WTC11 (cell line): ENCODE results near the gene FGF21. TPM values are rescaled to one million over a fixed set of nuclear protein-coding genes. Genes with fewer than 3 reads are reported as not detected.

ENCODE experiments used
- ATAC-seq: fragments of 200-7000 bp; cut with Tn5 transposase; 2 replicates; pipeline ENCODE4 v1.10.0; 2021; ENCODE audit warnings: mild to moderate bottlenecking, moderate library complexity
- CTCF ChIA-PET: fragments of 300-600 bp; sonication (Branson Sonifier 250); formaldehyde crosslinking; loops from one replicate; lab custom pipeline; 2021; ENCODE audit warnings: antibody characterized with exemption; lab: Charles Lee
- POLR2A ChIA-PET: fragments of 350-600 bp; sonication (Branson Sonifier 250); formaldehyde crosslinking; loops from one replicate; lab custom pipeline; 2021; ENCODE audit warnings: antibody characterized with exemption; lab: Charles Lee
- DNase-seq: peaks from one replicate; pipeline ENCODE4 v3.0.0; 2021; ENCODE audit warnings: low spot score
- H3K27ac Mint-ChIP-seq: 2 replicates; pipeline ENCODE4 v1.8.0; 2021; ENCODE audit warnings: mixed read lengths
- H3K27me3 Mint-ChIP-seq: 2 replicates; pipeline ENCODE4 v1.8.0; 2021; ENCODE audit warnings: low read depth, mild to moderate bottlenecking, moderate library complexity, mixed read lengths
- H3K36me3 Mint-ChIP-seq: 2 replicates; pipeline ENCODE4 v1.8.0; 2021; ENCODE audit warnings: mixed read lengths
- H3K4me1 Mint-ChIP-seq: 2 replicates; pipeline ENCODE4 v1.8.0; 2022; ENCODE audit warnings: mixed read lengths
- H3K4me3 Mint-ChIP-seq: 2 replicates; pipeline ENCODE4 v1.8.0; 2021; ENCODE audit warnings: mild to moderate bottlenecking, moderate library complexity, mixed read lengths
- H3K9me3 Mint-ChIP-seq: 2 replicates; pipeline ENCODE4 v1.8.0; 2021; ENCODE audit warnings: mixed read lengths
- ATF1 ChIP-seq: sonication (generic); formaldehyde crosslinking; IDR thresholded peaks from 2 replicates; pipeline ENCODE4 v1.8.1; 2023; ENCODE audit warnings: mild to moderate bottlenecking, moderate library complexity, missing genetic modification reagents
- CBFB ChIP-seq: sonication (generic); formaldehyde crosslinking; IDR thresholded peaks from 2 replicates; pipeline ENCODE4 v1.8.1; 2022; ENCODE audit warnings: mild to moderate bottlenecking, low read depth, missing genetic modification reagents
- E2F4 ChIP-seq: sonication (generic); formaldehyde crosslinking; IDR thresholded peaks from 2 replicates; pipeline ENCODE4 v1.8.1; 2022; ENCODE audit warnings: low read depth, mild to moderate bottlenecking, moderate library complexity, missing genetic modification reagents, borderline replicate concordance
- FOXJ3 ChIP-seq: sonication (generic); formaldehyde crosslinking; IDR thresholded peaks from 2 replicates; pipeline ENCODE4 v1.9.0; 2021; ENCODE audit warnings: missing genetic modification reagents, mild to moderate bottlenecking, borderline replicate concordance
- GABPB1 ChIP-seq: sonication (generic); formaldehyde crosslinking; IDR thresholded peaks from 2 replicates; pipeline ENCODE4 v1.8.1; 2023; ENCODE audit warnings: mild to moderate bottlenecking, missing genetic modification reagents
- NR3C1 ChIP-seq: sonication (generic); formaldehyde crosslinking; conservative IDR thresholded peaks from 2 replicates; pipeline ENCODE4 v1.8.1; 2023; ENCODE audit warnings: low read depth, mild to moderate bottlenecking, missing genetic modification reagents
- OVOL2 ChIP-seq: fragments of 250-450 bp; sonication (Bioruptor Pico); IDR thresholded peaks from 2 replicates; pipeline ENCODE4 v1.9.0; 2021; ENCODE audit warnings: mild to moderate bottlenecking, borderline replicate concordance
- RELA ChIP-seq: sonication (generic); formaldehyde crosslinking; IDR thresholded peaks from 2 replicates; pipeline ENCODE4 v1.8.1; 2022; ENCODE audit warnings: missing genetic modification reagents, mild to moderate bottlenecking, borderline replicate concordance
- SMAD4 ChIP-seq: sonication (generic); formaldehyde crosslinking; IDR thresholded peaks from 2 replicates; pipeline ENCODE4 v1.8.0; 2022; ENCODE audit warnings: mild to moderate bottlenecking, missing genetic modification reagents
- SP1 ChIP-seq: sonication (generic); formaldehyde crosslinking; conservative IDR thresholded peaks from 2 replicates; pipeline ENCODE4 v1.8.1; 2022; ENCODE audit warnings: missing genetic modification reagents
- TP53 ChIP-seq: sonication (generic); formaldehyde crosslinking; IDR thresholded peaks from 2 replicates; pipeline ENCODE4 v1.8.1; 2023; ENCODE audit warnings: mild to moderate bottlenecking, missing genetic modification reagents
- USF2 ChIP-seq: sonication (generic); formaldehyde crosslinking; IDR thresholded peaks from 2 replicates; pipeline ENCODE4 v1.8.1; 2023; ENCODE audit warnings: mild to moderate bottlenecking, missing genetic modification reagents, moderate library complexity
- ZNF232 ChIP-seq: sonication (generic); formaldehyde crosslinking; IDR thresholded peaks from 2 replicates; pipeline ENCODE4 v1.8.0; 2022; ENCODE audit warnings: mild to moderate bottlenecking, missing genetic modification reagents
- ZSCAN18 ChIP-seq: fragments of 250-450 bp; sonication (Bioruptor Pico); IDR thresholded peaks from 2 replicates; pipeline ENCODE4 v2.1.2; 2022; ENCODE audit warnings: mild to moderate bottlenecking, moderate library complexity
- total RNA-seq: library from RNA; stranded (reverse); gene quantifications from 3 replicates; pipeline ENCODE4 v1.2.3, GENCODE V29; 2021
- TF ChIP-seq, protein P1 (sequence below): sonication (generic); formaldehyde crosslinking; conservative IDR thresholded peaks from 2 replicates; pipeline ENCODE4 v1.8.1; 2022; ENCODE audit warnings: mild to moderate bottlenecking, missing genetic modification reagents
- TF ChIP-seq, protein P2 (sequence below): sonication (generic); formaldehyde crosslinking; IDR thresholded peaks from 2 replicates; pipeline ENCODE4 v1.8.0; 2022; ENCODE audit warnings: mild to moderate bottlenecking, missing genetic modification reagents
- TF ChIP-seq, protein P3 (sequence below): sonication (generic); formaldehyde crosslinking; IDR thresholded peaks from 2 replicates; pipeline ENCODE4 v1.8.0; 2022; ENCODE audit warnings: mild to moderate bottlenecking, missing genetic modification reagents
- TF ChIP-seq, protein P4 (sequence below): sonication (generic); formaldehyde crosslinking; IDR thresholded peaks from 2 replicates; pipeline ENCODE4 v1.8.1; 2022; ENCODE audit warnings: mild to moderate bottlenecking, moderate library complexity, missing genetic modification reagents
- TF ChIP-seq, protein P5 (sequence below): fragments of 250-450 bp; sonication (Bioruptor Pico); IDR thresholded peaks from 2 replicates; pipeline ENCODE4 v1.9.0; 2021; ENCODE audit warnings: mild to moderate bottlenecking

Gene FGF21
- total RNA-seq, 1 experiment from 2014 or later = 0.26 TPM

DNA sequence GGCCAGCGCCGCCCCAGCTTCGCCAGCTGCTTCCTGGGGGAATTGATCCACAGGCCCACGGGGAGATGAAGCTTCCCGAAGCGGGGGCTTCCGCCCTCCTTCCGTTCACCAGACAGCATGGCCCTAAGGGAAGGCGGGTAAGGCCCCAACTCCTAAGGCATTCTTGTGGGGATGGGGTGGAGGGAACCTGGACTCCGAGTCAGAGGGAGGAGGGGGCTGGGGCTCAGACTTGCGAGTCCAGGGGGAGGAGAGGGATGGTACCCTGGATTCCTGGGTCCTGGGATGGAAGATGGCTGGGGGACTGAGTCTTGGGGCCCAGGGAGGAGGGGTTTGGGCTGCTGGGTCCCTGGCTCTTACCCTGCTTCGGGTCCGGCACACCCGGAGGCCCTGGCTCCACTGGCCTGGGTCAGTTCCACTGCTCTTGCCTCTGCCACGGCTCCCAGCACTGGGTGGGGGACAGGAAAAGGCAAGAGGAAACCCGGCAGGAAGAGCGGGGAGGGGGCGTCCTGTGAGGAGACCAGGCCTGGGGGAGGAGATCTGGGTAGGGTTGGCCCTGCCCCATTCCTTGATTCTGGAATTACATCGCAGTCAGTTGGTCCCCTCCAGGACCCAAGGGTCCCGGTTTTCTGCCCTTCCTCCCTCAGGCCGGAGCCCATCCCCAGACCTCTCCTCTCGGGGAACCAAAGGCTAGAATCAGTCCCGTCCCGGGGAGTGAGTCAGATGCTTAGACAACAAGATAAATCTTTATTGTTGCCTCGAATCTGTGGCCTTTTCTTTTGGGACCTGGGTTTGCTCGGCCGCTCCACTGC lies 15.0 kb upstream of the FGF21 start, which contains the start of gene RASIP1 (continued):
- no peak for TF ChIP-seq ZSCAN18 (CRISPR knock-in tag)
- no peak for TF ChIP-seq NR3C1 (CRISPR knock-in tag)
- TF ChIP-seq CBFB (CRISPR knock-in tag) = no peak
- TF ChIP-seq ATF1 (CRISPR knock-in tag) = no peak
- no peak for TF ChIP-seq ZNF232
- TF ChIP-seq, protein P1, sequence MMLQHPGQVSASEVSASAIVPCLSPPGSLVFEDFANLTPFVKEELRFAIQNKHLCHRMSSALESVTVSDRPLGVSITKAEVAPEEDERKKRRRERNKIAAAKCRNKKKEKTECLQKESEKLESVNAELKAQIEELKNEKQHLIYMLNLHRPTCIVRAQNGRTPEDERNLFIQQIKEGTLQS (CRISPR knock-in tag) = no peak
- TF ChIP-seq OVOL2 (CRISPR knock-in tag) = no peak

GRCh38 chr19:48741129-48741999 lies 14.0 kb upstream of the FGF21 start:
- ChIA-PET POLR2A (no interaction called here), CTCF (interaction anchor here (0.5 to 5.7 kb wide), 5 partner anchors 27 to 487 kb away, joined by 3 to 49 read pairs (median 4); partner anchors contain the start of gene CA11)
- Mint-ChIP-seq H3K27ac (peak overlapping the region; percentile 74), H3K36me3 (no peaks in the 10 kb centered on the region), H3K4me1 (peaks cover 48% of the 10 kb centered on the region), H3K4me3 (peak overlapping the region; percentile 54), H3K27me3 (peaks cover 50% of the 10 kb centered on the region), H3K9me3 (no peaks in the 10 kb centered on the region)
- DNase-seq (peak; percentile 85), ATAC-seq (peak; percentile 29)
- TF ChIP-seq, protein P2, sequence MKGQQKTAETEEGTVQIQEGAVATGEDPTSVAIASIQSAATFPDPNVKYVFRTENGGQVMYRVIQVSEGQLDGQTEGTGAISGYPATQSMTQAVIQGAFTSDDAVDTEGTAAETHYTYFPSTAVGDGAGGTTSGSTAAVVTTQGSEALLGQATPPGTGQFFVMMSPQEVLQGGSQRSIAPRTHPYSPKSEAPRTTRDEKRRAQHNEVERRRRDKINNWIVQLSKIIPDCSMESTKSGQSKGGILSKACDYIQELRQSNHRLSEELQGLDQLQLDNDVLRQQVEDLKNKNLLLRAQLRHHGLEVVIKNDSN (CRISPR knock-in tag) = peak; percentile 39; the same call in 1 of the 2 replicates
- TF ChIP-seq, protein P1 (CRISPR knock-in tag) = no peak
- TF ChIP-seq SMAD4 (CRISPR knock-in tag) (no peak), SP1 (CRISPR knock-in tag) (peak; percentile 74), ZSCAN18 (CRISPR knock-in tag) (no peak), E2F4 (CRISPR knock-in tag) (no peak), TP53 (CRISPR knock-in tag) (no peak), FOXJ3 (no peak), USF2 (CRISPR knock-in tag) (peak; percentile 34; the same call in 1 of the 2 replicates), RELA (CRISPR knock-in tag) (no peak), GABPB1 (CRISPR knock-in tag) (no peak)
- TF ChIP-seq, protein P3, sequence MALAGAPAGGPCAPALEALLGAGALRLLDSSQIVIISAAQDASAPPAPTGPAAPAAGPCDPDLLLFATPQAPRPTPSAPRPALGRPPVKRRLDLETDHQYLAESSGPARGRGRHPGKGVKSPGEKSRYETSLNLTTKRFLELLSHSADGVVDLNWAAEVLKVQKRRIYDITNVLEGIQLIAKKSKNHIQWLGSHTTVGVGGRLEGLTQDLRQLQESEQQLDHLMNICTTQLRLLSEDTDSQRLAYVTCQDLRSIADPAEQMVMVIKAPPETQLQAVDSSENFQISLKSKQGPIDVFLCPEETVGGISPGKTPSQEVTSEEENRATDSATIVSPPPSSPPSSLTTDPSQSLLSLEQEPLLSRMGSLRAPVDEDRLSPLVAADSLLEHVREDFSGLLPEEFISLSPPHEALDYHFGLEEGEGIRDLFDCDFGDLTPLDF (CRISPR knock-in tag) = no peak
- TF ChIP-seq, protein P4, sequence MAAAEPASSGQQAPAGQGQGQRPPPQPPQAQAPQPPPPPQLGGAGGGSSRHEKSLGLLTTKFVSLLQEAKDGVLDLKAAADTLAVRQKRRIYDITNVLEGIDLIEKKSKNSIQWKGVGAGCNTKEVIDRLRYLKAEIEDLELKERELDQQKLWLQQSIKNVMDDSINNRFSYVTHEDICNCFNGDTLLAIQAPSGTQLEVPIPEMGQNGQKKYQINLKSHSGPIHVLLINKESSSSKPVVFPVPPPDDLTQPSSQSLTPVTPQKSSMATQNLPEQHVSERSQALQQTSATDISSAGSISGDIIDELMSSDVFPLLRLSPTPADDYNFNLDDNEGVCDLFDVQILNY = no peak
- TF ChIP-seq, protein P5, sequence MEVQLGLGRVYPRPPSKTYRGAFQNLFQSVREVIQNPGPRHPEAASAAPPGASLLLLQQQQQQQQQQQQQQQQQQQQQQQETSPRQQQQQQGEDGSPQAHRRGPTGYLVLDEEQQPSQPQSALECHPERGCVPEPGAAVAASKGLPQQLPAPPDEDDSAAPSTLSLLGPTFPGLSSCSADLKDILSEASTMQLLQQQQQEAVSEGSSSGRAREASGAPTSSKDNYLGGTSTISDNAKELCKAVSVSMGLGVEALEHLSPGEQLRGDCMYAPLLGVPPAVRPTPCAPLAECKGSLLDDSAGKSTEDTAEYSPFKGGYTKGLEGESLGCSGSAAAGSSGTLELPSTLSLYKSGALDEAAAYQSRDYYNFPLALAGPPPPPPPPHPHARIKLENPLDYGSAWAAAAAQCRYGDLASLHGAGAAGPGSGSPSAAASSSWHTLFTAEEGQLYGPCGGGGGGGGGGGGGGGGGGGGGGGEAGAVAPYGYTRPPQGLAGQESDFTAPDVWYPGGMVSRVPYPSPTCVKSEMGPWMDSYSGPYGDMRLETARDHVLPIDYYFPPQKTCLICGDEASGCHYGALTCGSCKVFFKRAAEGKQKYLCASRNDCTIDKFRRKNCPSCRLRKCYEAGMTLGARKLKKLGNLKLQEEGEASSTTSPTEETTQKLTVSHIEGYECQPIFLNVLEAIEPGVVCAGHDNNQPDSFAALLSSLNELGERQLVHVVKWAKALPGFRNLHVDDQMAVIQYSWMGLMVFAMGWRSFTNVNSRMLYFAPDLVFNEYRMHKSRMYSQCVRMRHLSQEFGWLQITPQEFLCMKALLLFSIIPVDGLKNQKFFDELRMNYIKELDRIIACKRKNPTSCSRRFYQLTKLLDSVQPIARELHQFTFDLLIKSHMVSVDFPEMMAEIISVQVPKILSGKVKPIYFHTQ (CRISPR knock-in tag) = no peak
